ENCODE results near the gene STAG1. TPM values are rescaled to one million over a fixed set of nuclear protein-coding genes. Genes with fewer than 3 reads are reported as not detected.

Gene STAG1
- total RNA-seq, 1 donor from 2014 or later: 24.1 TPM

- TF ChIP-seq EZH2 (IDR thresholded peaks at IDR 0.05; ENCODE audit: insufficient read depth, low read length) (no peak), CTCF (IDR thresholded peaks at IDR 0.05; ENCODE audit: insufficient read depth, low read depth, low read length) (no peak)
- Histone ChIP-seq H3K4me1 (ENCODE audit: insufficient read depth, low read length) (no peaks in the 10 kb centered on the region), H3K27ac (ENCODE audit: low read depth, low read length) (no peak overlapping the region), H3K79me2 (ENCODE audit: insufficient read depth, low read length) (peaks cover 93% of the 10 kb centered on the region), H3K9ac (ENCODE audit: low read length) (no peak overlapping the region), H3K27me3 (ENCODE audit: insufficient read depth, low read length) (no peaks in the 10 kb centered on the region), H3K36me3 (ENCODE audit: insufficient read depth, low read length) (no peaks in the 10 kb centered on the region), H3K9me3 (ENCODE audit: insufficient read depth, low read depth, low read length) (no peaks in the 10 kb centered on the region), H3K4me3 (ENCODE audit: insufficient read depth, low read depth, low read length) (no peak overlapping the region), H3K4me2 (ENCODE audit: low read length) (no peak overlapping the region), H2AFZ (ENCODE audit: low read depth, low read length) (no peak overlapping the region), H4K20me1 (ENCODE audit: insufficient read depth, low read length) (peaks cover 59% of the 10 kb centered on the region)
- Mint-ChIP-seq H3K4me1 (ENCODE audit: low read depth, unreplicated experiment) (no peaks in the 10 kb centered on the region), H3K27ac (ENCODE audit: unreplicated experiment) (no peak overlapping the region), H3K4me3 (ENCODE audit: unreplicated experiment) (no peak overlapping the region), H3K36me3 (ENCODE audit: low read depth, unreplicated experiment) (peaks cover 3% of the 10 kb centered on the region), H3K27me3 (ENCODE audit: low read depth, unreplicated experiment) (no peaks in the 10 kb centered on the region), H3K9me3 (ENCODE audit: unreplicated experiment) (no peaks in the 10 kb centered on the region)
- no peak for FAIRE-seq
- DNase-seq (ENCODE audit: low read depth): no peak
Measured at GRCh38 chr3:136685882-136686281, 66.3 kb downstream of the STAG1 start.

DNA sequence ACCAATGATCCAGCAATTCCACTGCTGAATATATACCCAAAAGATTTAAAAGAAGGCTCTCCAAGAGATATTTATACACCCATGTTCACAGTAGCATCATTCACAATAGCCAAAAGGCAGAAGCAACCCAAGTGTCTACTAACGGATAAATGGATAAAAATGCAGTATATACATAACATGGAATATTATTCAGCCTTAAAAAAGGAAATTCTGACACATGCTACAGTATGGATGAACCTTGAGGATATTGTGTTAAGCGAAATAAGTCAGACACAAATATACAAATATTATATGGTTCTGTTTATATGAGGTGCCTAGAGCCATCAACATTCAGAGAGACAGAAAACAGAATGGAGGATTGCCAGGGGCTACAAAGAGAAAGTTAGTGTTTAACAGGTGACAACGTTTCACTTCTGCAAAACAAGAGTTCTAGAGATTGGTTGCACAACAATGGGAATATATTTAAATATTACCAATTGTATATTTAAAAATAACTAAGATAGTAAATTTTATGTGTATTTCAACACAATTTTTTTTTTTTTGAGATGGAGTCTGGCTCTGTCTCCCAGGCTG lies 69.4 kb downstream of the STAG1 start:
- Histone ChIP-seq H3K9me3 (ENCODE audit: insufficient read depth, low read depth, low read length) (no peaks in the 10 kb centered on the region), H3K79me2 (ENCODE audit: insufficient read depth, low read length) (peaks cover 94% of the 10 kb centered on the region), H3K27me3 (ENCODE audit: insufficient read depth, low read length) (no peaks in the 10 kb centered on the region), H3K4me3 (ENCODE audit: insufficient read depth, low read depth, low read length) (no peak overlapping the region), H3K4me1 (ENCODE audit: insufficient read depth, low read length) (no peaks in the 10 kb centered on the region), H4K20me1 (ENCODE audit: insufficient read depth, low read length) (peaks cover 51% of the 10 kb centered on the region), H2AFZ (ENCODE audit: low read depth, low read length) (no peak overlapping the region), H3K4me2 (ENCODE audit: low read length) (no peak overlapping the region), H3K36me3 (ENCODE audit: insufficient read depth, low read length) (no peaks in the 10 kb centered on the region), H3K9ac (ENCODE audit: low read length) (no peak overlapping the region), H3K27ac (ENCODE audit: low read depth, low read length) (no peak overlapping the region)
- no peak for FAIRE-seq
- H3K27ac Mint-ChIP-seq (ENCODE audit: unreplicated experiment): no peak overlapping the region
- no peaks in the 10 kb centered on the region for H3K4me1 Mint-ChIP-seq (ENCODE audit: low read depth, unreplicated experiment)
- DNase-seq (ENCODE audit: low read depth): no peak
- no peaks in the 10 kb centered on the region for H3K27me3 Mint-ChIP-seq (ENCODE audit: low read depth, unreplicated experiment)
- no peak overlapping the region for H3K4me3 Mint-ChIP-seq (ENCODE audit: unreplicated experiment)
- H3K36me3 Mint-ChIP-seq (ENCODE audit: low read depth, unreplicated experiment): peaks cover 3% of the 10 kb centered on the region
- TF ChIP-seq CTCF (IDR thresholded peaks at IDR 0.05; ENCODE audit: insufficient read depth, low read depth, low read length) (no peak), EZH2 (IDR thresholded peaks at IDR 0.05; ENCODE audit: insufficient read depth, low read length) (no peak)
- H3K9me3 Mint-ChIP-seq (ENCODE audit: unreplicated experiment): no peaks in the 10 kb centered on the region

DNA sequence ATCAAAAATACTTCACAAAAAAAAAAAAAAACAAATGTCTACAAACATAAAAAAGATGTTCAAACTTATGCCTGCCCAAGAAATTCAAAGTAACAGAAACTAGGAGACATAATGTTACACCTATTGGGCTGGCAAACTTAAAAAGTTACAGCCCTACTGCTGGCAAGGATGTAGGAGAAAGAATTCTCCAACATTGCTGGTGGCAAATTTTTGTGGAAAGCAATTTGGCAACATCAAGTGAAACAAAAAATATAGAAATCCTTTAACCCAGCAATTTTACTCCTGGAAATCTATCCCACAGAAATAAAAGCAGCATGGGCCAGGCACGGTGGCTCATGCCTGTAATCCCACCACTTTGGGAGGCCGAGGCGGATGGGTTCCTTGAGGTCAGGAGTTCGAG lies 73.2 kb downstream of the STAG1 start:
- Histone ChIP-seq H3K36me3 (ENCODE audit: insufficient read depth, low read length) (no peaks in the 10 kb centered on the region), H3K4me3 (ENCODE audit: insufficient read depth, low read depth, low read length) (no peak overlapping the region), H3K27ac (ENCODE audit: low read depth, low read length) (no peak overlapping the region), H2AFZ (ENCODE audit: low read depth, low read length) (no peak overlapping the region), H4K20me1 (ENCODE audit: insufficient read depth, low read length) (peaks cover 34% of the 10 kb centered on the region), H3K4me2 (ENCODE audit: low read length) (no peak overlapping the region), H3K9ac (ENCODE audit: low read length) (no peak overlapping the region), H3K79me2 (ENCODE audit: insufficient read depth, low read length) (peaks cover 94% of the 10 kb centered on the region), H3K4me1 (ENCODE audit: insufficient read depth, low read length) (no peaks in the 10 kb centered on the region), H3K9me3 (ENCODE audit: insufficient read depth, low read depth, low read length) (no peaks in the 10 kb centered on the region), H3K27me3 (ENCODE audit: insufficient read depth, low read length) (no peaks in the 10 kb centered on the region)
- no peaks in the 10 kb centered on the region for H3K9me3 Mint-ChIP-seq (ENCODE audit: unreplicated experiment)
- TF ChIP-seq CTCF (IDR thresholded peaks at IDR 0.05; ENCODE audit: insufficient read depth, low read depth, low read length) (no peak), EZH2 (IDR thresholded peaks at IDR 0.05; ENCODE audit: insufficient read depth, low read length) (no peak)
- no peak overlapping the region for H3K27ac Mint-ChIP-seq (ENCODE audit: unreplicated experiment)
- DNase-seq (ENCODE audit: low read depth) (peak; percentile 45), FAIRE-seq (no peak)
- H3K27me3 Mint-ChIP-seq (ENCODE audit: low read depth, unreplicated experiment): no peaks in the 10 kb centered on the region
- H3K4me1 Mint-ChIP-seq (ENCODE audit: low read depth, unreplicated experiment): peaks cover 3% of the 10 kb centered on the region
- no peak overlapping the region for H3K4me3 Mint-ChIP-seq (ENCODE audit: unreplicated experiment)
- no peaks in the 10 kb centered on the region for H3K36me3 Mint-ChIP-seq (ENCODE audit: low read depth, unreplicated experiment)

All from astrocyte (in vitro differentiated cells and primary cell).